ENCODE data around the gene OTOS. TPM values are rescaled to one million over a fixed set of nuclear protein-coding genes. Genes with fewer than 3 reads are reported as not detected.

Gene OTOS
- total and polyA plus RNA-seq, 2 of the 4 experiments (the other 2 are of a cell fraction) = 0.34 TPM; not detected in 1

DNA sequence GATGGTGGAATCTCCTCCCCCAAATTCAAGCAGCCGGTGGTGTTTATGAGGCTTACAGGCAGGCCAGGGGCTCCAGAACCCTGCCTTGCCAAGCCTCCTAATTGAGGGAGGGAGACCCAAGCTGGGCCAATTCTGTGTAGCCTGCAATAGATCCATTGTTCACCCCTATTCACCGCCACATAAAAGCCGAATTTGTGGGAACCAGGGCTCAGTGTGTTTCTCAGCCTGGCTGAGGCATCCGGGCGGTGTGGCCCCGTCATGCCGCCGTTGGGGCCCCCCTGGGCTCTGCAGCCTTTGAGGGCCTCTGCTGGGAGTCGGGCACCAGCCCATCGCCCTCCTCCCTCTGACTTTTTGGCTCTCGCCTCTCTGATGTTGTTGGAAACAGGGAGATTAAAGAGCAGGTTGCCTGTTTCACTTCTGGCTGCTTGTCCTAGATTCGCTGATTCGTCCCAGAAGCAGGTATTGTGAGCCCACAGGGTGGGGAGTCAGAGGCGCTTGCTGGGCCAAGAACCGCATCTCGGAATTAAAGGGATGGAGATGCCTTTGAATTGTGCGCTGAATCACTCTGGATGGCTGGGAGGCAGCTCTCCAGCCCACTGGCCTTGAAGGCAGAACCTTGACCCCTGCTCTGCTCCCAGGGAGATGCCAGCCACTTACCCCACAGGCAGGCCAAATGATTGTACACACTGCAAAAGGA, 14.7 kb upstream of the OTOS start:
- H4K8ac ChIP-seq (ENCODE audit: low read depth in 2 of 2, low read length in 2 of 2) = no peak overlapping the region
- peak; percentile 12 for DNase-seq
- no peaks in the 10 kb centered on the region for H3K9me1 ChIP-seq (ENCODE audit: insufficient read depth, low read length)
- H4K5ac ChIP-seq (ENCODE audit: low read depth, low read length) = no peak overlapping the region
- no peak overlapping the region for H3K4ac ChIP-seq (ENCODE audit: low read depth, low read length)
- H3K14ac ChIP-seq (replicated peaks; ENCODE audit: low read depth, low read length) = no peak overlapping the region
- H4K91ac ChIP-seq (ENCODE audit: insufficient read depth, low read depth, low read length) = no peak overlapping the region
- H3K18ac ChIP-seq (ENCODE audit: low read depth, low read length) = no peak overlapping the region
- H3K9me3 ChIP-seq (ENCODE audit: control insufficient read depth, insufficient read depth, low read length) = 0 out of 2 replicates have a peak, but pooled peaks cover 1% of the 10 kb centered on the region
- no peak overlapping the region for H2BK120ac ChIP-seq (ENCODE audit: low read depth, low read length)
- no peak overlapping the region for H3K4me2 ChIP-seq (ENCODE audit: low read depth, low read length)
- no peak overlapping the region for H3K4me3 ChIP-seq (ENCODE audit: insufficient read depth, low read depth, low read length)
- dilution Hi-C loops (cut with HindIII; ENCODE audit: low sequenced_read_pairs, unreplicated experiment) = no loop called here
- H2BK20ac ChIP-seq (ENCODE audit: low read depth, low read length) = no peak overlapping the region
- no peaks in the 10 kb centered on the region for H3K79me1 ChIP-seq (ENCODE audit: low read depth in 1 of 2, low read length in 2 of 2)
- TF ChIP-seq, protein P1, sequence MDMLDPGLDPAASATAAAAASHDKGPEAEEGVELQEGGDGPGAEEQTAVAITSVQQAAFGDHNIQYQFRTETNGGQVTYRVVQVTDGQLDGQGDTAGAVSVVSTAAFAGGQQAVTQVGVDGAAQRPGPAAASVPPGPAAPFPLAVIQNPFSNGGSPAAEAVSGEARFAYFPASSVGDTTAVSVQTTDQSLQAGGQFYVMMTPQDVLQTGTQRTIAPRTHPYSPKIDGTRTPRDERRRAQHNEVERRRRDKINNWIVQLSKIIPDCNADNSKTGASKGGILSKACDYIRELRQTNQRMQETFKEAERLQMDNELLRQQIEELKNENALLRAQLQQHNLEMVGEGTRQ (IDR thresholded peaks at IDR 0.05; ENCODE audit: low read depth, low read length) = no peak
- TF ChIP-seq CHD1 (IDR thresholded peaks at IDR 0.05; ENCODE audit: low read depth, low read length) (no peak), FOS (IDR thresholded peaks at IDR 0.05; ENCODE audit: low read depth, low read length) (no peak), NFE2L2 (IDR thresholded peaks at IDR 0.05; ENCODE audit: low read depth, low read length) (no peak), CEBPB (IDR thresholded peaks at IDR 0.05; ENCODE audit: low read depth, low read length) (no peak), RFX5 (IDR thresholded peaks at IDR 0.05; ENCODE audit: low read depth, low read length) (no peak), BHLHE40 (IDR thresholded peaks at IDR 0.05; ENCODE audit: low read depth, low read length) (no peak), MAZ (IDR thresholded peaks at IDR 0.05; ENCODE audit: borderline replicate concordance, low read depth, low read length) (no peak), RAD21 (IDR thresholded peaks at IDR 0.05; ENCODE audit: low read length) (no peak), POLR2A (IDR thresholded peaks at IDR 0.05; ENCODE audit: low read depth, low read length) (no peak), MXI1 (IDR thresholded peaks at IDR 0.05; ENCODE audit: borderline replicate concordance, low read depth, low read length) (no peak), MAFK (IDR thresholded peaks at IDR 0.05; ENCODE audit: low read depth, low read length) (no peak)
- TF ChIP-seq, protein P2, sequence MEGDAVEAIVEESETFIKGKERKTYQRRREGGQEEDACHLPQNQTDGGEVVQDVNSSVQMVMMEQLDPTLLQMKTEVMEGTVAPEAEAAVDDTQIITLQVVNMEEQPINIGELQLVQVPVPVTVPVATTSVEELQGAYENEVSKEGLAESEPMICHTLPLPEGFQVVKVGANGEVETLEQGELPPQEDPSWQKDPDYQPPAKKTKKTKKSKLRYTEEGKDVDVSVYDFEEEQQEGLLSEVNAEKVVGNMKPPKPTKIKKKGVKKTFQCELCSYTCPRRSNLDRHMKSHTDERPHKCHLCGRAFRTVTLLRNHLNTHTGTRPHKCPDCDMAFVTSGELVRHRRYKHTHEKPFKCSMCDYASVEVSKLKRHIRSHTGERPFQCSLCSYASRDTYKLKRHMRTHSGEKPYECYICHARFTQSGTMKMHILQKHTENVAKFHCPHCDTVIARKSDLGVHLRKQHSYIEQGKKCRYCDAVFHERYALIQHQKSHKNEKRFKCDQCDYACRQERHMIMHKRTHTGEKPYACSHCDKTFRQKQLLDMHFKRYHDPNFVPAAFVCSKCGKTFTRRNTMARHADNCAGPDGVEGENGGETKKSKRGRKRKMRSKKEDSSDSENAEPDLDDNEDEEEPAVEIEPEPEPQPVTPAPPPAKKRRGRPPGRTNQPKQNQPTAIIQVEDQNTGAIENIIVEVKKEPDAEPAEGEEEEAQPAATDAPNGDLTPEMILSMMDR (conservative IDR thresholded peaks at IDR 0.05; ENCODE audit: low read depth, low read length) = no peak
- intact Hi-C loops (cut with micrococcal nuclease) = no loop called here
- no peaks in the 10 kb centered on the region for H4K20me1 ChIP-seq (ENCODE audit: insufficient read depth, low read length)
- 47% methylated on average over 2 of the region's 17 CpGs; no CpG with 5 or more reads in 1 of the 2 experiments for WGBS, 2 experiments (ENCODE audit: extremely low coverage in 2 of 2, insufficient read length in 1 of 2)
- peaks cover 36% of the 10 kb centered on the region for H3K27me3 ChIP-seq (ENCODE audit: control insufficient read depth, insufficient read depth, low read length)
- POLR2A ChIA-PET (ENCODE audit: unreplicated experiment) = no interaction called here
- in situ Hi-C loops (cut with MboI; ENCODE audit: low sequenced_read_pairs) = no loop called here
- H3K23ac ChIP-seq (ENCODE audit: low read depth, low read length) = no peak overlapping the region
- CTCF ChIA-PET = no interaction called here
- no peak overlapping the region for H3K56ac ChIP-seq (ENCODE audit: extremely low read depth, insufficient read depth, low read length)
- no peak overlapping the region for H2BK5ac ChIP-seq (ENCODE audit: low read depth, low read length, poor library complexity, severe bottlenecking)
- no peak overlapping the region for H2BK15ac ChIP-seq (ENCODE audit: low read depth, low read length)
- no peak overlapping the region for H2AFZ ChIP-seq (replicated peaks; ENCODE audit: low read length, poor library complexity)
- no peak overlapping the region for H3K9ac ChIP-seq (ENCODE audit: low read depth, low read length)
- no TSS peak for BruUV-seq (replicated peaks)
- no peak for ATAC-seq (ENCODE audit: low read depth)
- no peaks in the 10 kb centered on the region for H3K4me1 ChIP-seq (ENCODE audit: control insufficient read depth, insufficient read depth, low read length)
- no peak overlapping the region for H3K27ac ChIP-seq (ENCODE audit: insufficient read depth, low read length)
- no peaks in the 10 kb centered on the region for H3K36me3 ChIP-seq (ENCODE audit: control insufficient read depth, insufficient read depth, low read length)
- H2AK9ac ChIP-seq (replicated peaks; ENCODE audit: low read depth, low read length, poor library complexity) = no peak overlapping the region
- no peak overlapping the region for H2AK5ac ChIP-seq (ENCODE audit: low read depth, low read length)

Measured in IMR-90 (cell line).